HEK293 (cell line): ENCODE results near the gene COA6.

Source experiments
- CTCF ChIA-PET: fragments of 350-600 bp; formaldehyde crosslinking; extraction: SDS; loops from one replicate; lab custom pipeline; 2021; ENCODE audit warnings: antibody characterized with exemption; lab: Yijun Ruan, JAX
- POLR2A ChIA-PET: fragments of 300-600 bp; formaldehyde crosslinking; extraction: SDS; loops from one replicate; lab custom pipeline; 2020; ENCODE audit warnings: antibody characterized with exemption, inconsistent platforms; lab: Yijun Ruan, JAX
- H3K27ac ChIP-seq: fragments of 200-500 bp; sonication (Bioruptor generic); 2 replicates; pipeline ENCODE4 v1.5.1; 2014; ENCODE audit warnings: low read depth, low read length, control low read depth, inconsistent platforms; ENCODE audit errors: extremely low read depth
- H3K36me3 ChIP-seq, 2 experiments: fragments of 200-500 bp in 1 of 2; sonication (Bioruptor generic) in 1 of 2; 1 replicate in 1 of 2; 2 replicates in 1 of 2; pipeline ENCODE4 v1.5.1; 2014 to 2017; ENCODE audit warnings: inconsistent platforms in 2 of 2, low read length in 2 of 2; ENCODE audit not compliant: control insufficient read depth in 2 of 2, insufficient read depth in 1 of 2
- H3K4me1 ChIP-seq: fragments of 200-500 bp; sonication (Bioruptor generic); 2 replicates; pipeline ENCODE4 v1.5.1; 2014; ENCODE audit warnings: mild to moderate bottlenecking, low read length, inconsistent platforms; ENCODE audit not compliant: control insufficient read depth, insufficient read depth
- H3K4me3 ChIP-seq: 2 replicates; pipeline ENCODE4 v1.5.1; 2011; ENCODE audit warnings: low read depth, mild to moderate bottlenecking, control low read depth, low read length, moderate library complexity
- H3K9me3 ChIP-seq: fragments of 200-500 bp; sonication (Bioruptor generic); 2 replicates; pipeline ENCODE4 v1.5.1; 2014; ENCODE audit warnings: low read depth, low read length, inconsistent platforms; ENCODE audit not compliant: control insufficient read depth, insufficient read depth
- BCL11B ChIP-seq: fragments of 450-650 bp; formaldehyde crosslinking; IDR thresholded peaks from 2 replicates; pipeline ENCODE4 v1.5.1; 2016; ENCODE audit warnings: low read depth, missing biosample characterization, missing genetic modification characterization
- CTCF ChIP-seq: fragments of 450-650 bp; formaldehyde crosslinking; IDR thresholded peaks from 2 replicates; pipeline ENCODE4 v1.5.1; 2016; ENCODE audit warnings: missing biosample characterization, missing genetic modification characterization
- EGR2 ChIP-seq: fragments of 450-650 bp; formaldehyde crosslinking; IDR thresholded peaks from 2 replicates; pipeline ENCODE4 v1.5.1; 2016; ENCODE audit warnings: low read depth, missing biosample characterization, missing genetic modification characterization
- GLIS1 ChIP-seq: fragments of 450-650 bp; formaldehyde crosslinking; IDR thresholded peaks from 2 replicates; pipeline ENCODE4 v1.5.1; 2016; ENCODE audit warnings: missing biosample characterization, missing genetic modification characterization
- REST ChIP-seq: fragments of 450-650 bp; formaldehyde crosslinking; IDR thresholded peaks from 2 replicates; pipeline ENCODE4 v1.5.1; 2016; ENCODE audit warnings: missing biosample characterization, missing genetic modification characterization
- SCRT1 ChIP-seq: fragments of 450-650 bp; formaldehyde crosslinking; IDR thresholded peaks from 2 replicates; pipeline ENCODE4 v1.5.1; 2016; ENCODE audit warnings: missing biosample characterization, missing genetic modification characterization, borderline replicate concordance
- WT1 ChIP-seq: fragments of 450-650 bp; formaldehyde crosslinking; IDR thresholded peaks from 2 replicates; pipeline ENCODE4 v1.5.1; 2016; ENCODE audit warnings: missing biosample characterization, missing genetic modification characterization
- ZBTB1 ChIP-seq: fragments of 450-650 bp; formaldehyde crosslinking; IDR thresholded peaks from 2 replicates; pipeline ENCODE4 v1.5.1; 2016; ENCODE audit warnings: missing biosample characterization, missing genetic modification characterization
- ZFHX2 ChIP-seq: fragments of 450-650 bp; formaldehyde crosslinking; conservative IDR thresholded peaks from 2 replicates; pipeline ENCODE4 v1.5.1; 2016; ENCODE audit warnings: missing biosample characterization, missing genetic modification characterization
- ZNF114 ChIP-seq: fragments of 450-650 bp; formaldehyde crosslinking; IDR thresholded peaks from 2 replicates; pipeline ENCODE4 v1.5.0; 2017; ENCODE audit warnings: missing biosample characterization, missing genetic modification characterization
- ZNF140 ChIP-seq: fragments of 450-650 bp; formaldehyde crosslinking; IDR thresholded peaks from 2 replicates; pipeline ENCODE4 v1.5.1; 2016; ENCODE audit warnings: missing biosample characterization, missing genetic modification characterization
- ZNF157 ChIP-seq: fragments of 450-650 bp; formaldehyde crosslinking; IDR thresholded peaks from 2 replicates; pipeline ENCODE4 v1.5.1; 2016; ENCODE audit warnings: missing biosample characterization, missing genetic modification characterization
- ZNF248 ChIP-seq: fragments of 450-650 bp; formaldehyde crosslinking; IDR thresholded peaks from 2 replicates; pipeline ENCODE4 v1.5.1; 2017; ENCODE audit warnings: missing biosample characterization, missing genetic modification characterization
- ZNF37A ChIP-seq: fragments of 450-650 bp; IDR thresholded peaks from 2 replicates; pipeline ENCODE4 v1.5.1; 2018; ENCODE audit warnings: missing biosample characterization, missing genetic modification characterization
- ZNF404 ChIP-seq: fragments of 450-650 bp; formaldehyde crosslinking; IDR thresholded peaks from 2 replicates; pipeline ENCODE4 v1.5.1; 2017; ENCODE audit warnings: missing biosample characterization, missing genetic modification characterization
- ZNF433 ChIP-seq: fragments of 450-650 bp; formaldehyde crosslinking; IDR thresholded peaks from 2 replicates; pipeline ENCODE4 v1.5.1; 2016; ENCODE audit warnings: missing biosample characterization, missing genetic modification characterization, low read depth
- ZNF473 ChIP-seq: fragments of 450-650 bp; formaldehyde crosslinking; IDR thresholded peaks from 2 replicates; pipeline ENCODE4 v1.5.1; 2017; ENCODE audit warnings: missing biosample characterization, missing genetic modification characterization
- ZNF48 ChIP-seq: fragments of 450-650 bp; formaldehyde crosslinking; IDR thresholded peaks from 2 replicates; pipeline ENCODE4 v1.5.1; 2016; ENCODE audit warnings: missing biosample characterization, missing genetic modification characterization
- ZNF529 ChIP-seq: fragments of 450-650 bp; formaldehyde crosslinking; IDR thresholded peaks from 2 replicates; pipeline ENCODE4 v1.5.1; 2017; ENCODE audit warnings: missing genetic modification characterization, missing biosample characterization; ENCODE audit not compliant: insufficient replicate concordance
- ZNF530 ChIP-seq: fragments of 450-650 bp; formaldehyde crosslinking; IDR thresholded peaks from 2 replicates; pipeline ENCODE4 v1.5.1; 2016; ENCODE audit warnings: low read depth, missing biosample characterization, missing genetic modification characterization
- ZNF580 ChIP-seq: fragments of 450-650 bp; formaldehyde crosslinking; IDR thresholded peaks from 2 replicates; pipeline ENCODE4 v1.5.1; 2016; ENCODE audit warnings: missing biosample characterization, missing genetic modification characterization
- ZNF677 ChIP-seq: fragments of 450-650 bp; IDR thresholded peaks from 2 replicates; pipeline ENCODE4 v1.5.0; 2018; ENCODE audit warnings: missing biosample characterization, mild to moderate bottlenecking, missing genetic modification characterization, moderate library complexity
- ZNF76 ChIP-seq: fragments of 450-650 bp; formaldehyde crosslinking; IDR thresholded peaks from 2 replicates; pipeline ENCODE4; 2016; ENCODE audit warnings: low read depth, missing biosample characterization, missing genetic modification characterization, borderline replicate concordance

COA6 gene

GRCh38 chr1:234361102-234361603 lies 12.1 kb upstream of the COA6 start:
- Histone ChIP-seq H3K27ac (no peak overlapping the region), H3K4me3 (no peak overlapping the region), H3K9me3 (no peaks in the 10 kb centered on the region)
- CTCF ChIA-PET, result interaction anchor here (0.7 to 1.0 kb wide), 3 partner anchors 34 to 51 kb away, joined by 3 to 7 read pairs (median 3); no protein-coding TSS in a partner anchor
- POLR2A ChIA-PET, result interaction anchor here (0.5 to 1.1 kb wide), 2 partner anchors 12 to 405 kb away, joined by 4 to 5 read pairs; partner anchors contain the start of gene COA6
- TF ChIP-seq ZNF248 (tag by site-specific recombination), result no peak
- TF ChIP-seq ZNF677 (tag by site-specific recombination), result no peak
- TF ChIP-seq ZNF37A (tag by site-specific recombination), result no peak
- TF ChIP-seq ZNF529 (tag by site-specific recombination), result no peak
- TF ChIP-seq EGR2, result no peak
- no peak for TF ChIP-seq REST (tag by site-specific recombination)
- TF ChIP-seq ZNF530 (tag by site-specific recombination), result no peak
- TF ChIP-seq ZNF76 (tag by site-specific recombination), result no peak
- TF ChIP-seq ZNF433 (tag by site-specific recombination), result no peak
- TF ChIP-seq, all 188 proteins: peak for 0
- Histone ChIP-seq H3K36me3 (no peaks in the 10 kb centered on the region), H3K4me1 (no peaks in the 10 kb centered on the region)

- POLR2A ChIA-PET, result interaction anchor here (2.4 kb wide), 1 partner anchor 11 kb away, joined by 10 read pairs; the partner anchor contains the start of gene COA6
- H3K36me3 ChIP-seq, result no peaks in the 10 kb centered on the region
Observed at GRCh38 chr1:234362558-234362957, 10.7 kb upstream of the COA6 start.

GRCh38 chr1:234368320-234369032 lies 4.8 kb upstream of the COA6 start:
- TF ChIP-seq ZFHX2 (tag by site-specific recombination), result peak; percentile 81
- TF ChIP-seq EGR2, result peak; percentile 94
- TF ChIP-seq ZNF140 (tag by site-specific recombination), result no peak
- peak; percentile 44; the same call in 1 of the 2 replicates for TF ChIP-seq CTCF (tag by site-specific recombination)
- no peaks in the 10 kb centered on the region for H3K4me1 ChIP-seq
- no peak overlapping the region for H3K4me3 ChIP-seq
- H3K9me3 ChIP-seq, result no peaks in the 10 kb centered on the region
- H3K27ac ChIP-seq, result no peak overlapping the region
- POLR2A ChIA-PET, result no interaction called here
- no peaks in the 10 kb centered on the region for H3K36me3 ChIP-seq
- CTCF ChIA-PET, result interaction anchor here (0.6 kb wide), 1 partner anchor 1048 kb away, joined by 3 read pairs; no protein-coding TSS in a partner anchor

More at GRCh38 chr1:234362558-234362957, 10.7 kb upstream of the COA6 start:
- no peaks in the 10 kb centered on the region for H3K9me3 ChIP-seq
- TF ChIP-seq SCRT1 (tag by site-specific recombination) (no peak), GLIS1 (no peak), WT1 (tag by site-specific recombination) (no peak), ZNF404 (no peak), ZNF114 (tag by site-specific recombination) (no peak), ZBTB1 (tag by site-specific recombination) (no peak), ZNF157 (tag by site-specific recombination) (no peak), ZNF580 (tag by site-specific recombination) (no peak), BCL11B (tag by site-specific recombination) (no peak), ZNF473 (no peak), ZNF48 (tag by site-specific recombination) (no peak)
- CTCF ChIA-PET, result no interaction called here
- no peak overlapping the region for H3K27ac ChIP-seq
- H3K4me1 ChIP-seq, result no peaks in the 10 kb centered on the region
- no peak overlapping the region for H3K4me3 ChIP-seq
